ENCODE results near the gene CDX1.
A peak's percentile ranks its signal among the peaks of the same experiment; 100 is the strongest.

CDX1 gene

GRCh38 chr5:150146862-150147601, 19.5 kb upstream of the CDX1 start:
- DNase-seq: no peak

GRCh38 chr5:150147670-150148069, 18.9 kb upstream of the CDX1 start:
- no peak for DNase-seq

- DNase-seq: no peak
Measured at GRCh38 chr5:150148117-150148927, 18.3 kb upstream of the CDX1 start.

- no peak for DNase-seq
Measured at GRCh38 chr5:150149618-150150017, 17.0 kb upstream of the CDX1 start.

GRCh38 chr5:150152636-150153462, 13.7 kb upstream of the CDX1 start:
- DNase-seq: no peak

GRCh38 chr5:150153483-150153882, 13.1 kb upstream of the CDX1 start:
- no peak for DNase-seq

GRCh38 chr5:150153957-150154617, 12.5 kb upstream of the CDX1 start:
- DNase-seq: peak; percentile 46

- no peak for DNase-seq
Measured at GRCh38 chr5:150154618-150155128, 11.9 kb upstream of the CDX1 start.

GRCh38 chr5:150155258-150156026, 11.1 kb upstream of the CDX1 start, which contains the start of gene PDGFRB:
TSS of gene PDGFRB (minus strand) at chr5:150155845. CDS start at chr5:150137047, 18,798 bp downstream.
- peak; percentile 76 for DNase-seq

- DNase-seq: no peak
Measured at GRCh38 chr5:150156027-150156368, 10.6 kb upstream of the CDX1 start.

GRCh38 chr5:150156540-150156939, 10.0 kb upstream of the CDX1 start:
- DNase-seq: no peak

GRCh38 chr5:150157168-150157567, 9.4 kb upstream of the CDX1 start:
- no peak for DNase-seq

GRCh38 chr5:150158170-150158949, 8.2 kb upstream of the CDX1 start:
- no peak for DNase-seq

GRCh38 chr5:150159031-150159430, 7.5 kb upstream of the CDX1 start:
- DNase-seq: no peak

- peak; percentile 72 for DNase-seq
Measured at GRCh38 chr5:150159741-150160179, 6.8 kb upstream of the CDX1 start.

- no peak for DNase-seq
Measured at GRCh38 chr5:150160448-150161081, 6.0 kb upstream of the CDX1 start.

GRCh38 chr5:150161242-150162141, 5.1 kb upstream of the CDX1 start:
- peak; percentile 68 for DNase-seq

- no peak for DNase-seq
Measured at GRCh38 chr5:150162142-150162513, 4.5 kb upstream of the CDX1 start.

- DNase-seq: no peak
Measured at GRCh38 chr5:150163035-150163434, 3.5 kb upstream of the CDX1 start.

All from right kidney (tissue), 1 donor.